CD14-positive monocyte (primary cell): Measurements from ENCODE around the gene ARSH. TPM values are rescaled to one million over a fixed set of nuclear protein-coding genes. Genes with fewer than 3 reads are reported as not detected.

Experiments
- DNase-seq, 3 donors: peaks; one replicate each; pipeline ENCODE4 v3.0.0-alpha.2; 2011 to 2022
- H2AFZ ChIP-seq: 2 replicates; pipeline ENCODE4 v1.6.0; 2012; ENCODE audit warnings: mild to moderate bottlenecking, low read depth, low read length, inconsistent platforms; ENCODE audit not compliant: insufficient read depth, poor library complexity, severe bottlenecking
- H3K27ac ChIP-seq, 2 donors: 1 replicate in 1 of 2; 2 replicates in 1 of 2; pipeline ENCODE4 v1.5.1; 2012 to 2013; ENCODE audit warnings: low read length in 2 of 2, control low read depth in 1 of 2, inconsistent platforms in 1 of 2, low read depth in 1 of 2, mild to moderate bottlenecking in 1 of 2
- H3K27me3 ChIP-seq, 2 donors: one replicate each; pipeline versions ENCODE4 v1.6.0 to v1.6.1; 2011 to 2013; ENCODE audit warnings: low read length in 2 of 2; ENCODE audit not compliant: control insufficient read depth in 2 of 2, insufficient read depth in 2 of 2
- H3K36me3 ChIP-seq, 2 donors: replicated peaks in 1 of 2; 1 replicate in 1 of 2; 2 replicates in 1 of 2; pipeline versions ENCODE4 v1.5.1 to v1.6.1; 2012 to 2013; ENCODE audit warnings: low read length in 2 of 2, control low read depth in 1 of 2, inconsistent platforms in 1 of 2, mild to moderate bottlenecking in 1 of 2; ENCODE audit not compliant: insufficient read depth in 2 of 2, control insufficient read depth in 1 of 2
- H3K4me1 ChIP-seq, 2 donors: 1 replicate in 1 of 2; 2 replicates in 1 of 2; pipeline versions ENCODE4 v1.5.1 to v1.6.1; 2012 to 2013; ENCODE audit warnings: low read length in 2 of 2, control low read depth in 1 of 2, inconsistent platforms in 1 of 2, mild to moderate bottlenecking in 1 of 2, moderate library complexity in 1 of 2; ENCODE audit not compliant: insufficient read depth in 2 of 2, control insufficient read depth in 1 of 2
- H3K4me2 ChIP-seq: replicated peaks from 2 replicates; pipeline ENCODE3; 2012; ENCODE audit warnings: low read length, moderate library complexity, mild to moderate bottlenecking; ENCODE audit not compliant: poor library complexity, severe bottlenecking; ENCODE audit errors: extremely low read depth
- H3K4me3 ChIP-seq, 3 experiments: fragments of 200-600 bp in 1 of 3; sonication (generic) in 1 of 3; replicated peaks in 1 of 3; 1 replicate in 2 of 3; 2 replicates in 1 of 3; pipeline ENCODE4 v1.5.1; 2011 to 2013; ENCODE audit warnings: low read length in 3 of 3, mild to moderate bottlenecking in 3 of 3, control low read depth in 2 of 3, low read depth in 2 of 3, inconsistent platforms in 1 of 3, moderate library complexity in 1 of 3
- H3K79me2 ChIP-seq: 2 replicates; pipeline ENCODE4 v1.6.0; 2012; ENCODE audit warnings: mild to moderate bottlenecking, control low read depth, inconsistent platforms, low read length, moderate library complexity; ENCODE audit not compliant: insufficient read depth
- H3K9ac ChIP-seq: 2 replicates; pipeline ENCODE4 v1.6.0; 2017; ENCODE audit warnings: low read length, mild to moderate bottlenecking; ENCODE audit not compliant: insufficient read depth, poor library complexity, severe bottlenecking
- H3K9me3 ChIP-seq, 2 donors: replicated peaks in 1 of 2; 1 replicate in 1 of 2; 2 replicates in 1 of 2; pipeline versions ENCODE4 v1.5.1 to v1.6.1; 2012 to 2013; ENCODE audit warnings: low read length in 2 of 2, control low read depth in 1 of 2; ENCODE audit not compliant: control insufficient read depth in 1 of 2, insufficient read depth in 1 of 2
- H4K20me1 ChIP-seq: 2 replicates; pipeline ENCODE4 v1.6.0; 2012; ENCODE audit warnings: mild to moderate bottlenecking, low read length, control low read depth, moderate library complexity; ENCODE audit not compliant: insufficient read depth
- H3K27ac Mint-ChIP-seq, 7 donors: one replicate each; pipeline ENCODE4 v1.8.0; 2020; ENCODE audit warnings: mild to moderate bottlenecking in 7 of 7, mixed read lengths in 7 of 7, moderate library complexity in 6 of 7, inconsistent platforms in 2 of 7
- H3K27me3 Mint-ChIP-seq, 3 donors: one replicate each; pipeline ENCODE4 v1.8.0; 2021 to 2022; ENCODE audit warnings: low read depth in 3 of 3, mild to moderate bottlenecking in 3 of 3, mixed read lengths in 3 of 3, moderate library complexity in 3 of 3, inconsistent platforms in 1 of 3
- H3K36me3 Mint-ChIP-seq, 2 donors: one replicate each; pipeline ENCODE4 v1.8.0; 2020; ENCODE audit warnings: mixed read lengths in 2 of 2, inconsistent platforms in 1 of 2, mild to moderate bottlenecking in 1 of 2
- H3K4me1 Mint-ChIP-seq: one replicate; pipeline ENCODE4 v1.8.0; 2020; ENCODE audit warnings: mild to moderate bottlenecking, mixed read lengths
- H3K4me3 Mint-ChIP-seq, 2 donors: one replicate each; pipeline ENCODE4 v1.8.0; 2020; ENCODE audit warnings: mild to moderate bottlenecking in 2 of 2, mixed read lengths in 2 of 2, moderate library complexity in 1 of 2
- H3K9me3 Mint-ChIP-seq, 7 donors: one replicate each; pipeline ENCODE4 v1.8.0; 2020 to 2022; ENCODE audit warnings: mixed read lengths in 7 of 7, mild to moderate bottlenecking in 6 of 7, moderate library complexity in 6 of 7, inconsistent platforms in 2 of 7
- WGBS: methylation state at CpG from one replicate; pipeline ENCODE4 v1.1.5; 2013; ENCODE audit warnings: missing lambda C conversion rate; ENCODE audit not compliant: insufficient coverage; 5-methylcytosine and 5-hydroxymethylcytosine counted together
- intact Hi-C, 2 donors: fragments of 100-400 bp; cut with micrococcal nuclease; formaldehyde crosslinking; loops; one replicate each; pipeline versions ENCODE4 v1.15.0 to v1.15.1; 2023
- polyA plus RNA-seq, 3 donors: library from polyadenylated mRNA; depleted of rRNA in 1 of 3; unstranded in 2 of 3; stranded (reverse) in 1 of 3; fragments of 300-500 nt in 2 of 3; fragments of >200 nt in 1 of 3; fragmentation: Illumina TruSeq in 2 of 3; gene quantifications; 1 replicate in 2 of 3; 2 replicates in 1 of 3; pipeline ENCODE4 v1.2.3, GENCODE V29; 2012 to 2021
- TF ChIP-seq, protein P1 (sequence below): fragments of 200-600 bp; IDR thresholded peaks from one replicate; pipeline ENCODE4 v1.8.0; 2022; ENCODE audit warnings: antibody characterized with exemption, mild to moderate bottlenecking

ARSH gene
- polyA plus RNA-seq, 3 donors, result not detected

DNA sequence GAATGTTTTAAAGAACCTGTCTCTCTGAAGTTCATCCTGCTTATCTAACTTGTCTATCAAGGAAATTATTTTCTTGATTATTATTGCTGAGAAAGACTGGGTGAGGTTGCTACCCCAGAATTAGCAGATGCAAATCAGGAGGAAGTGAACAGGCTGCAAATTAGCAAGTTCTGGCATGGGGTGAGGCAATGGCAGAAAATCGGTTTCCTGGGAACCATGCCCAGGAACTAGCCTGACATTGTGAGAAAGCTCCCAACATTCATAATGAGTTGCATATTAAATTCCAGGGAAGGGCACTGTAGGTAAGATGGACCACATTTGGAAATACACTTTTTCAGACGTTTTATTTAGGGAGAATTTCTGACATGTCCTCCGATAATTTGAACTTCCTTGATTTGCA is 46.5 kb downstream of the ARSH start:
- Mint-ChIP-seq H3K9me3 (peaks cover 0 to 5% (median 0%) of the 10 kb centered on the region in 7 donors), H3K36me3 (no peaks in the 10 kb centered on the region), H3K27me3 (peaks cover 0 to 4% (median 0%) of the 10 kb centered on the region in 3 donors), H3K4me1 (no peaks in the 10 kb centered on the region), H3K4me3 (no peak overlapping the region), H3K27ac (no peak overlapping the region)
- intact Hi-C loops, result no loop called here
- no peaks in the 10 kb centered on the region for H4K20me1 ChIP-seq
- H3K9me3 ChIP-seq, result no peaks in the 10 kb centered on the region
- no peaks in the 10 kb centered on the region for H3K4me1 ChIP-seq
- no peak overlapping the region for H3K4me2 ChIP-seq
- WGBS, result no CpG with 5 or more reads among the region's 3 CpGs
- DNase-seq, result no peak
- no peak overlapping the region for H2AFZ ChIP-seq
- TF ChIP-seq, protein P1, sequence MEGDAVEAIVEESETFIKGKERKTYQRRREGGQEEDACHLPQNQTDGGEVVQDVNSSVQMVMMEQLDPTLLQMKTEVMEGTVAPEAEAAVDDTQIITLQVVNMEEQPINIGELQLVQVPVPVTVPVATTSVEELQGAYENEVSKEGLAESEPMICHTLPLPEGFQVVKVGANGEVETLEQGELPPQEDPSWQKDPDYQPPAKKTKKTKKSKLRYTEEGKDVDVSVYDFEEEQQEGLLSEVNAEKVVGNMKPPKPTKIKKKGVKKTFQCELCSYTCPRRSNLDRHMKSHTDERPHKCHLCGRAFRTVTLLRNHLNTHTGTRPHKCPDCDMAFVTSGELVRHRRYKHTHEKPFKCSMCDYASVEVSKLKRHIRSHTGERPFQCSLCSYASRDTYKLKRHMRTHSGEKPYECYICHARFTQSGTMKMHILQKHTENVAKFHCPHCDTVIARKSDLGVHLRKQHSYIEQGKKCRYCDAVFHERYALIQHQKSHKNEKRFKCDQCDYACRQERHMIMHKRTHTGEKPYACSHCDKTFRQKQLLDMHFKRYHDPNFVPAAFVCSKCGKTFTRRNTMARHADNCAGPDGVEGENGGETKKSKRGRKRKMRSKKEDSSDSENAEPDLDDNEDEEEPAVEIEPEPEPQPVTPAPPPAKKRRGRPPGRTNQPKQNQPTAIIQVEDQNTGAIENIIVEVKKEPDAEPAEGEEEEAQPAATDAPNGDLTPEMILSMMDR, result no peak
- no peak overlapping the region for H3K9ac ChIP-seq
- no peak overlapping the region for H3K27ac ChIP-seq
- no peaks in the 10 kb centered on the region for H3K36me3 ChIP-seq
- no peaks in the 10 kb centered on the region for H3K79me2 ChIP-seq
- H3K27me3 ChIP-seq, result no peaks in the 10 kb centered on the region
- H3K4me3 ChIP-seq, result no peak overlapping the region

DNA sequence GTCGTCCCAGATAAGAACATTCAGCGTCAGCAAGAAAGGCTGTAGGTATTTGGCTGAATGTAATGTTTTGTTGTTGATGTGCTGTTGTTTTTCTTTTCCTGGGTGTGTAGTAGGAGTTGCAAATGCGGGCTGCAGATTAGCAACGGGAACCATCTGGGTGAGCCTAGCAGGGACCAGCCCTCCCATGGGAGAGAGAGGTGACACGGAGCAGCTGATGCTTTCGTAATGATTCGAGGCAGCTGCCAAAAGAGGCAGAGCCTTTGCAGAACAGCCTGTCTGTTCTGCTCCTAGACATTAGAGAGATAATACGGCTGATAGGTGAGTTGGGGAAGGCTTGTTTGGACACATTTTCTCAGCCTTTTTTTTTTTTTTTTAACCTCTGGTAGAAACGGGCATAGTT is 60.2 kb downstream of the ARSH start:
- WGBS, result 100% methylated on average over 2 of the region's 9 CpGs
- Mint-ChIP-seq H3K4me3 (no peak overlapping the region), H3K36me3 (no peaks in the 10 kb centered on the region), H3K9me3 (peaks cover 0 to 5% (median 0%) of the 10 kb centered on the region in 7 donors), H3K27me3 (peaks cover 0 to 11% (median 2%) of the 10 kb centered on the region in 3 donors), H3K4me1 (no peaks in the 10 kb centered on the region), H3K27ac (no peak overlapping the region)
- no peaks in the 10 kb centered on the region for H4K20me1 ChIP-seq
- H3K27ac ChIP-seq, result no peak overlapping the region
- no peaks in the 10 kb centered on the region for H3K9me3 ChIP-seq
- no peaks in the 10 kb centered on the region for H3K27me3 ChIP-seq
- intact Hi-C loops, result no loop called here
- no peak overlapping the region for H3K4me2 ChIP-seq
- TF ChIP-seq, protein P1, result no peak
- no peak overlapping the region for H3K4me3 ChIP-seq
- no peak overlapping the region for H3K9ac ChIP-seq
- H3K4me1 ChIP-seq, result no peaks in the 10 kb centered on the region
- no peaks in the 10 kb centered on the region for H3K36me3 ChIP-seq
- DNase-seq, result no peak
- H2AFZ ChIP-seq, result no peak overlapping the region
- no peaks in the 10 kb centered on the region for H3K79me2 ChIP-seq
